Subcutaneous adipose tissue (tissue), 4 donors: Measurements from ENCODE around the gene CCDC150. TPM values are rescaled to one million over a fixed set of nuclear protein-coding genes. Genes with fewer than 3 reads are reported as not detected.

Experiments
- total RNA-seq, 4 donors: library from RNA; depleted of rRNA; stranded (reverse); fragments of >200 nt; gene quantifications; one replicate each; pipeline ENCODE4 v1.1.0, GENCODE V29; 2016
- TF ChIP-seq, protein P1 (sequence below): fragments of 450-650 bp; IDR thresholded peaks from one replicate; pipeline ENCODE4 v1.5.1; 2016; ENCODE audit warnings: low read depth, mild to moderate bottlenecking, control low read depth, antibody characterized with exemption, moderate library complexity

CCDC150 gene
- total RNA-seq, 4 donors from 2014 or later = 1.3 to 2.7 (median 2.5) TPM

DNA sequence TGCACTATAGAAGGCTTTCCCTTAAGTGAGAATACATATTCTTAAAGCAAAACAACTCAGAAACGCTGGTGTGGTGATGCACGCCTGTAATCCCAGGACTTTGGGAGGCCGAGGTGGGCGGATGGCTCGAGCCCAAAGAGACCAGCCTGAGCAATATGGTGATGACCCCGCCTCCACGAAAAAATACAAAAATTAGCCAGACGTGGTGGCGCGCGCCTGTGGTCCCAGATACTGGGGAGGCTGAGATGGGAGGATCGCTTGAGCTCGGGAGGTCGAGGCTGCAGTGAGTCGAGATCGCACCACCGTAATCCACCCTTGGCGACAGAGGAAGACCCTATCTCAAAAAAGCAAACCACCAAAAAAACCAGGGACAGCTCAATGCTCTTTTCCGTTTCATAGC lies 750 bp upstream of the CCDC150 start:
- TF ChIP-seq, protein P1, sequence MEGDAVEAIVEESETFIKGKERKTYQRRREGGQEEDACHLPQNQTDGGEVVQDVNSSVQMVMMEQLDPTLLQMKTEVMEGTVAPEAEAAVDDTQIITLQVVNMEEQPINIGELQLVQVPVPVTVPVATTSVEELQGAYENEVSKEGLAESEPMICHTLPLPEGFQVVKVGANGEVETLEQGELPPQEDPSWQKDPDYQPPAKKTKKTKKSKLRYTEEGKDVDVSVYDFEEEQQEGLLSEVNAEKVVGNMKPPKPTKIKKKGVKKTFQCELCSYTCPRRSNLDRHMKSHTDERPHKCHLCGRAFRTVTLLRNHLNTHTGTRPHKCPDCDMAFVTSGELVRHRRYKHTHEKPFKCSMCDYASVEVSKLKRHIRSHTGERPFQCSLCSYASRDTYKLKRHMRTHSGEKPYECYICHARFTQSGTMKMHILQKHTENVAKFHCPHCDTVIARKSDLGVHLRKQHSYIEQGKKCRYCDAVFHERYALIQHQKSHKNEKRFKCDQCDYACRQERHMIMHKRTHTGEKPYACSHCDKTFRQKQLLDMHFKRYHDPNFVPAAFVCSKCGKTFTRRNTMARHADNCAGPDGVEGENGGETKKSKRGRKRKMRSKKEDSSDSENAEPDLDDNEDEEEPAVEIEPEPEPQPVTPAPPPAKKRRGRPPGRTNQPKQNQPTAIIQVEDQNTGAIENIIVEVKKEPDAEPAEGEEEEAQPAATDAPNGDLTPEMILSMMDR = no peak

DNA sequence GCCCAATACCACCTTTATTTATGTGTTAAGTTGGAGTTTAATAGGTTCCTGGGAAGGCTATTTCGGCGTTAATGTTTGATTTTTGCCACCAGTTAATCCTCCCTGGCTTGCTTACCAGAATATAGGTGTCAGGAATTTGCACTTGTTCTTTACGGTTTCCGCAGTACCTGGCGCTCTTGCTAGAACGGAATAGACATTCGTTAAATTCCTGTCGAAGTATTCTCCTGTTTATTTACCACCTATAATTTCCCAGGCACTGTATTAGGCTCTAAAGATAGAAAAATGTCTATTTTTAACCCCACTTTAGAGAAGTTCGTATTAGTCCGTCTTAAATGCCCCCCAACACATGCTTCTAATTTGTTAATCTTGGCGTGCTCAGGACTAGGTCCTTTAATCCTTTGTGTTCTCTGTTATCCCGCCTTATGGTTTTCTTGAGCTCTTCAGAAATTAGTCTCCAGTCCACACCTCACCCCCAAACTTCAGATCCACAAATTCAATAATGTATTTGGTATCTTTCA lies 575 bp downstream of the CCDC150 start:
- TF ChIP-seq, protein P1 = no peak

DNA sequence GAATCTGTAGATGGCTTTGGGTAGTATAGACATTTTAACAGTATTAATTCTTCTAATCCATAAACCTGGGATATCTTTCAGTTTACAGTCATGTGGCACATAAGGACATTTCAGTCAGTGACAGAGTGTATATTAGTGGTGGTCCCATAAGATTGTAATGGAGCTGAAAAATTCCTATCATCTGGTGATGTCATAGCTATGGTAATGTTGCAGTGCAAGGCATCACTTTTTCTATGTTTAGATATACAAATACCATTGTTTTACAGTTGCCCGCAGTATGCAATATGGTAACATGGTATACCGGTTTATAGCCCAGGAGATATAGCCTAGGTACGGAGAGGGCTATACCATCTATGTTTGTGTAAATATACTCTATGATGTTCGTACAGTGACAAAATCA lies 9.7 kb downstream of the CCDC150 start:
- TF ChIP-seq, protein P1 = no peak

DNA sequence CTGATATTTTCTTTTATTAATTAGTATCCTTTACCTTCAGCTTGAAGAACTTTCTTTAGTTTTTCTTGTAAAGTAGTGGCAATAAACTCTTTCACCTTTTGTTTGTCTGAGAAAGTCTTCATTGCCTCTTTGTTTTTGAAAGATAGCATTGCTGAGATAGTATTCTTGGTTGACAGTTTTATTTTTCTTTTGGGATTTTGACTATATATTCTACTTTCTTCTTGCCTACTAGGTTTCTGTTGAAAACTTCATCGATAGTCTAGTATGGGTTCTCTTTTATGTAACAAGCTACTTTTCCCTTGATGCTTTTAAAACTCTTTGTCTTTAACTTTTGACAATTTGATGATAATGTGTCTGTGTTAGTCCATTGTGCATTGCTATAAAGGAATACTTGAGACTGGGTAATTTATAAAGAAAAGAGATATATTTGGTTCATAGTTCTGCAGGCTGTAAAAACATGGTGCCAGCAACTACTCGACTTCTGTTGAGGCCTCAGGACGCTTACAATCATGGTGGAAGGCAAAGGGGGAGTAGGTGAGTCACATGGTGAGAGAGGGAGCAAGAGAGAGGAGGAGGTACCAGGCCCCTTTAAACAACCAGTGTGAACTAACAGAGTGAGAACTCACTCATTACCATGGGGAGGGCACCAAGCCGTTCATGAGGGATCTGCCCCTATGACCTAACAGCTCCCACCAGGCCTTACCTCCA lies 12.0 kb downstream of the CCDC150 start:
- TF ChIP-seq, protein P1 = no peak

DNA sequence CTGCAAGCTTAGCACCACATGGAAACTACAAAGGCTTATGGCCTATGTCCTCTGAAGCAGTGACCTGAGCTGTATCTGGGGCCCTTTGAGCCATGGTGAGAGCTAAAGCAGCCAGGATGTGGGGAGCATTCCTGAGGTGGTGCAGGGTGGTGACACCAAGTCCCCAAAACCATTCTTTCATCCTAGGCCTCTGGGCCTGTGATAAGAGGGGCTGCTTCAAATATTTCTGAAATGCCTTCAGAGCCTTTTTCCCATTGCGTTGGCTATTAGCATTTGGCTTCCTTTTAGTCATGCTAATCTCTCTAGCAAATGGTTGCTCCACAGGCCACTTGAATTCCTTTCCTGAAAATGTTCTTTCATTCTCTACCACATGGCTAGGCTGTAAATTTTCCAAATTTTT lies 13.4 kb downstream of the CCDC150 start:
- TF ChIP-seq, protein P1 = no peak

DNA sequence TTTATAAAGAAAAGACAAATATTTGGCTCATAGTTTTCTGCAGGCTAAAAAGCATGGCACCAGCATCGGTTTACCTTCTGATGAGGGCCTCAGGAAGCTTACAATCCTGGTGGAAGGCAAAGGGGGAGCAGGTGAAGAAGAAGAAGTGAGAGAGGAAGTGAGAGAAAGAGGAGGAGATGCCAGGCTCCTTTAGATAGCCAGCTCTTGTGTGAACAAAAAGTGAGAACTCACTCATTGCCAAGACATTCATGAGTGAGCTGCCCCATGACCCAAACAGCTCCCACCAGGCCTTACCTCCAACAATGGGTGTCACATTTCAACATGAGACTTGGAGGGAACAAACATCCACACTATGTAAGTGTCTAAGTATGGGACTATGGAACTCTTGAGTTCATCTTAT lies 14.3 kb downstream of the CCDC150 start:
- TF ChIP-seq, protein P1 = no peak

DNA sequence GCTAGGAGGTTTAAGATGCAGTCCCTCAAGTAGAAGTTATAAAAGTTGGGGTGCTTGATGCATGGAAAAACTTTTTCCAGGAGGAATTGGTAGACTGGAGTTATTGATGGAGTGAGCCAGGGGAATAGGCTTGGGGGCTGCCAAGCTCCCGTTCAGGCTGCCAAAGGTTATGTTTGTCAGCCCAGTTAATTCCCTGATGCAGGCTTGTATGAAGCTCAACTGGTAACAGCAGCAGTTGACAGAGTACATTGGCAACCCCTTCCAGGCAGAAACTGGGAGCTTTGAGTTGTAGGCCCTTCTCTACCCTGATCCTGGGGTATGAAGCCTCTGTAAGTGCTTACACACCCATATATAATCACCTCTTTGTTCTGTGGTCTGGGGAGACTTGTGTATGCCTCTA lies 16.2 kb downstream of the CCDC150 start:
- TF ChIP-seq, protein P1 = no peak
